Measurements from ENCODE around the gene LPP. TPM values are rescaled to one million over a fixed set of nuclear protein-coding genes. Genes with fewer than 3 reads are reported as not detected.

LPP gene
- total and polyA plus RNA-seq, 2 of the 4 experiments (the other 2 are of a cell fraction): 16.0 to 130 TPM

DNA sequence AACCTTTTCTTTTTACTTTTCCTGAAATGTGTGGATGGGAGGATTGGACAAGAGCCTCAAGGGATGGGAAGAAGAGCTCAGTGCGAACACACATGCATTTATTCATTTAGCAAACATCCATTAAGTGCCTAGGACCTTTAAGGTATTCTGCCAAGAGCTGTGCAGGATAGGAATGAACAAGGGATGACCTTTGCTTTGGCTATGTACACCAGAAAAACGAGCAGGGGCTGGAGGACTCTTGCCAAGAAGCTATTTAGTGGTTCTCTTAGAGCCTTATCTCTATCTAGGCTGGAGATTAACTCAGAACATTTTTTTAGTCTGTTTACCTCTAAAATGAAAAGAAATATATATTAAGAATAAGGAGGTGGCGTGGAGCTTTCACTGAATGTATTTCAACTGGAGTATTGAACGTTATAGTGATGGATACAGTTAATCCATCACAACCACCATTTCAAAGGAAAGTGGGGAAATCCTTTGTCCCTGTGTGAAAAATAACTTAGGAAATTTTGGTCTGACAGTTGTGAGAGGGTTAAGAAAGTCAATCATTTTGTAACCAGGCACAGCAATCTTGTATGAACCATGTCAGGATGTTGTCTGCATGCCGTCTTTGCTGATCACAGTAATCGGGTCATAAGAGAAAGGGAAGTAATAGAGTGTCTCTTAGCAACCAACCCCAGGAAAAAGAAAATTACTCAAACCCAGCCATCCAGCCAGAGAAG lies 279.0 kb downstream of the LPP start:
- no peak overlapping the region for H2AFZ ChIP-seq (replicated peaks; ENCODE audit: low read length, poor library complexity)
- peak overlapping the region; percentile 69; the same call in 1 of the 2 replicates for H3K14ac ChIP-seq (replicated peaks; ENCODE audit: low read depth, low read length)
- H2BK120ac ChIP-seq (ENCODE audit: low read depth, low read length): no peak overlapping the region
- peak overlapping the region; percentile 20; the same call in 1 of the 2 replicates for H3K18ac ChIP-seq (ENCODE audit: low read depth, low read length)
- no TSS peak for BruUV-seq (replicated peaks)
- ATAC-seq (ENCODE audit: low read depth) (peak; percentile 74), DNase-seq (peak; percentile 59)
- peaks cover 38 to 71% of the 10 kb centered on the region in 2 experiments for H3K79me1 ChIP-seq (ENCODE audit: low read depth in 1 of 2, low read length in 2 of 2)
- H4K20me1 ChIP-seq (ENCODE audit: insufficient read depth, low read length): peaks cover 7% of the 10 kb centered on the region
- no peak overlapping the region for H3K9ac ChIP-seq (ENCODE audit: low read depth, low read length)
- H3K4me3 ChIP-seq (ENCODE audit: insufficient read depth, low read depth, low read length): no peak overlapping the region
- H4K8ac ChIP-seq (ENCODE audit: low read depth in 2 of 2, low read length in 2 of 2): no peak overlapping the region
- H3K4me2 ChIP-seq (ENCODE audit: low read depth, low read length): no peak overlapping the region
- H3K4ac ChIP-seq (ENCODE audit: low read depth, low read length): no peak overlapping the region
- H3K27me3 ChIP-seq (ENCODE audit: control insufficient read depth, insufficient read depth, low read length): no peaks in the 10 kb centered on the region
- peak overlapping the region; percentile 64; the same call in 1 of the 2 replicates for H2AK5ac ChIP-seq (ENCODE audit: low read depth, low read length)
- H3K4me1 ChIP-seq (ENCODE audit: control insufficient read depth, insufficient read depth, low read length): peaks cover 12% of the 10 kb centered on the region
- H4K91ac ChIP-seq (ENCODE audit: insufficient read depth, low read depth, low read length): no peak overlapping the region
- POLR2A ChIA-PET (ENCODE audit: unreplicated experiment): no interaction called here
- H3K27ac ChIP-seq (ENCODE audit: insufficient read depth, low read length): no peak overlapping the region
- peak overlapping the region; percentile 25; the same call in 1 of the 2 replicates for H4K5ac ChIP-seq (ENCODE audit: low read depth, low read length)
- no peak overlapping the region for H2BK20ac ChIP-seq (ENCODE audit: low read depth, low read length)
- intact Hi-C loops (cut with micrococcal nuclease): no loop called here
- WGBS, 2 experiments (ENCODE audit: extremely low coverage in 2 of 2, insufficient read length in 1 of 2): no CpG with 5 or more reads among the region's 6 CpGs
- H3K56ac ChIP-seq (ENCODE audit: extremely low read depth, insufficient read depth, low read length): no peak overlapping the region
- no peak overlapping the region for H2BK15ac ChIP-seq (ENCODE audit: low read depth, low read length)
- peaks cover 2% of the 10 kb centered on the region for H3K36me3 ChIP-seq (ENCODE audit: control insufficient read depth, insufficient read depth, low read length)
- in situ Hi-C loops (cut with MboI; ENCODE audit: low sequenced_read_pairs): no loop called here
- CTCF ChIA-PET: interaction anchor here (0.7 kb wide), 1 partner anchor 13 kb away, joined by 4 read pairs; no protein-coding TSS in a partner anchor
- dilution Hi-C loops (cut with HindIII; ENCODE audit: low sequenced_read_pairs, unreplicated experiment): no loop called here
- TF ChIP-seq BHLHE40 (IDR thresholded peaks at IDR 0.05; ENCODE audit: low read depth, low read length): no peak
- TF ChIP-seq CHD1 (IDR thresholded peaks at IDR 0.05; ENCODE audit: low read depth, low read length): no peak
- TF ChIP-seq MXI1 (IDR thresholded peaks at IDR 0.05; ENCODE audit: borderline replicate concordance, low read depth, low read length): no peak
- TF ChIP-seq, protein P1, sequence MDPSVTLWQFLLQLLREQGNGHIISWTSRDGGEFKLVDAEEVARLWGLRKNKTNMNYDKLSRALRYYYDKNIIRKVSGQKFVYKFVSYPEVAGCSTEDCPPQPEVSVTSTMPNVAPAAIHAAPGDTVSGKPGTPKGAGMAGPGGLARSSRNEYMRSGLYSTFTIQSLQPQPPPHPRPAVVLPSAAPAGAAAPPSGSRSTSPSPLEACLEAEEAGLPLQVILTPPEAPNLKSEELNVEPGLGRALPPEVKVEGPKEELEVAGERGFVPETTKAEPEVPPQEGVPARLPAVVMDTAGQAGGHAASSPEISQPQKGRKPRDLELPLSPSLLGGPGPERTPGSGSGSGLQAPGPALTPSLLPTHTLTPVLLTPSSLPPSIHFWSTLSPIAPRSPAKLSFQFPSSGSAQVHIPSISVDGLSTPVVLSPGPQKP (IDR thresholded peaks at IDR 0.05; ENCODE audit: borderline replicate concordance, low read depth, low read length): no peak
- TF ChIP-seq RCOR1 (IDR thresholded peaks at IDR 0.05; ENCODE audit: insufficient replicate concordance, low read length): no peak
- no peak for TF ChIP-seq POLR2A (IDR thresholded peaks at IDR 0.05; ENCODE audit: low read depth, low read length)
- TF ChIP-seq CEBPB (IDR thresholded peaks at IDR 0.05; ENCODE audit: low read depth, low read length): no peak
- TF ChIP-seq, protein P2, sequence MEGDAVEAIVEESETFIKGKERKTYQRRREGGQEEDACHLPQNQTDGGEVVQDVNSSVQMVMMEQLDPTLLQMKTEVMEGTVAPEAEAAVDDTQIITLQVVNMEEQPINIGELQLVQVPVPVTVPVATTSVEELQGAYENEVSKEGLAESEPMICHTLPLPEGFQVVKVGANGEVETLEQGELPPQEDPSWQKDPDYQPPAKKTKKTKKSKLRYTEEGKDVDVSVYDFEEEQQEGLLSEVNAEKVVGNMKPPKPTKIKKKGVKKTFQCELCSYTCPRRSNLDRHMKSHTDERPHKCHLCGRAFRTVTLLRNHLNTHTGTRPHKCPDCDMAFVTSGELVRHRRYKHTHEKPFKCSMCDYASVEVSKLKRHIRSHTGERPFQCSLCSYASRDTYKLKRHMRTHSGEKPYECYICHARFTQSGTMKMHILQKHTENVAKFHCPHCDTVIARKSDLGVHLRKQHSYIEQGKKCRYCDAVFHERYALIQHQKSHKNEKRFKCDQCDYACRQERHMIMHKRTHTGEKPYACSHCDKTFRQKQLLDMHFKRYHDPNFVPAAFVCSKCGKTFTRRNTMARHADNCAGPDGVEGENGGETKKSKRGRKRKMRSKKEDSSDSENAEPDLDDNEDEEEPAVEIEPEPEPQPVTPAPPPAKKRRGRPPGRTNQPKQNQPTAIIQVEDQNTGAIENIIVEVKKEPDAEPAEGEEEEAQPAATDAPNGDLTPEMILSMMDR (conservative IDR thresholded peaks at IDR 0.05; ENCODE audit: low read depth, low read length): no peak
- no peak for TF ChIP-seq NFE2L2 (IDR thresholded peaks at IDR 0.05; ENCODE audit: low read depth, low read length)
- TF ChIP-seq SMC3 (IDR thresholded peaks at IDR 0.05; ENCODE audit: low read depth, low read length): no peak
- no peak for TF ChIP-seq FOS (IDR thresholded peaks at IDR 0.05; ENCODE audit: low read depth, low read length)
- TF ChIP-seq, protein P3, sequence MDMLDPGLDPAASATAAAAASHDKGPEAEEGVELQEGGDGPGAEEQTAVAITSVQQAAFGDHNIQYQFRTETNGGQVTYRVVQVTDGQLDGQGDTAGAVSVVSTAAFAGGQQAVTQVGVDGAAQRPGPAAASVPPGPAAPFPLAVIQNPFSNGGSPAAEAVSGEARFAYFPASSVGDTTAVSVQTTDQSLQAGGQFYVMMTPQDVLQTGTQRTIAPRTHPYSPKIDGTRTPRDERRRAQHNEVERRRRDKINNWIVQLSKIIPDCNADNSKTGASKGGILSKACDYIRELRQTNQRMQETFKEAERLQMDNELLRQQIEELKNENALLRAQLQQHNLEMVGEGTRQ (IDR thresholded peaks at IDR 0.05; ENCODE audit: low read depth, low read length): no peak
- TF ChIP-seq MAZ (IDR thresholded peaks at IDR 0.05; ENCODE audit: borderline replicate concordance, low read depth, low read length): no peak
- no peak for TF ChIP-seq RFX5 (IDR thresholded peaks at IDR 0.05; ENCODE audit: low read depth, low read length)
- no peaks in the 10 kb centered on the region for H3K9me3 ChIP-seq (ENCODE audit: control insufficient read depth, insufficient read depth, low read length)
- peaks cover 15% of the 10 kb centered on the region for H3K9me1 ChIP-seq (ENCODE audit: insufficient read depth, low read length)
- H2BK5ac ChIP-seq (ENCODE audit: low read depth, low read length, poor library complexity, severe bottlenecking): peak overlapping the region; percentile 41
- H3K23ac ChIP-seq (ENCODE audit: low read depth, low read length): no peak overlapping the region
- H2AK9ac ChIP-seq (replicated peaks; ENCODE audit: low read depth, low read length, poor library complexity): no peak overlapping the region
